ENCODE measurements around the gene PLEKHA1.

The PLEKHA1 gene

DNA sequence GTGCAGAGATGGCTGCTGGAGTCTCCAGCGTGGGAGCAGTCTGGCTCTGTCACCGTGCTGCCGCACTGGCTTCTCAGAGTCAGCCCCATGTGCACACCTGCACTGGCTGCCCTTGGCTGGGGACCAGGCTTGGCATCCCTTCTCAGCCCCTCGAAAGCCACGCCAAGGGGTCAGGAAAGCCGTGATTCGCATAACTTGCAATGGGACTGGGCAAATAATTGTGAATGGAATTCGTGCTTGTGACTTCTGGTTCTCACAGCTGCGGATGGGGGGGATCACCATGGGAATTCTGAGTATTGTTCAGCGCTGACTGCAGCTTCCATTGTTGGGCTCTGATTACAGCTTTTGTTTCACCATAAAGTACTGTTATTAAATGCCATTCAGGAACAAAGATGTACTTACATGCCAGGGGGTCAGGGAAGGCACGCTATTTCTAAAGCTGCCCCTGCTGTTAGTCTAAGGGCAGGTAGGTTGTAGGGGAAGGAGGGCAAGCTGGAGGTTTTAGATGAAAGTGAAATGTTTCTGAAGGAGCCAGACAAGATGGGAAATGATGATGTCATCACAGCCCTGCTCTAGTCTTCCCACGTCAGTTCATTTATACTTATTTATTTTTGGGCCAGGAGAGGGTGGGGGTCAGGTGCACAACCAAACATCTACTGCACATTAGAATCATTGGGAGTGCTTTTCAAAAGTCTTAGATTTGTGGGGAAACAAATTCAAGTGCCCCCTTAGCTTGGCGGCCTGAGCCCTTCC is 5.8 kb upstream of the PLEKHA1 start:
- Histone ChIP-seq H3K4me3 (ENCODE audit: low read depth in 1 of 2, low read length in 2 of 2) (no peak overlapping the region), H4K20me1 (ENCODE audit: insufficient read depth, low read length) (no peaks in the 10 kb centered on the region), H3K4me2 (ENCODE audit: insufficient read depth, low read length) (no peak overlapping the region), H3K27ac (ENCODE audit: low read length) (no peak overlapping the region), H3K9me3 (ENCODE audit: insufficient read depth, low read length, severe bottlenecking) (no peaks in the 10 kb centered on the region), H2AFZ (ENCODE audit: low read depth, low read length) (no peak overlapping the region), H3K36me3 (ENCODE audit: insufficient read depth, low read length) (no peaks in the 10 kb centered on the region), H3K79me2 (ENCODE audit: insufficient read depth, low read length) (no peaks in the 10 kb centered on the region), H3K9ac (ENCODE audit: low read depth, low read length) (no peak overlapping the region), H3K27me3 (ENCODE audit: insufficient read depth, low read length, poor library complexity) (no peaks in the 10 kb centered on the region), H3K4me1 (ENCODE audit: insufficient read depth, low read length) (peaks cover 3% of the 10 kb centered on the region)
- no peak for TF ChIP-seq EZH2 (IDR thresholded peaks at IDR 0.05; ENCODE audit: borderline replicate concordance, low read depth, low read length, severe bottlenecking)
- no peak for TF ChIP-seq CTCF (IDR thresholded peaks at IDR 0.05; ENCODE audit: borderline replicate concordance, extremely low read depth, low read length, poor library complexity, severe bottlenecking)
- ATAC-seq (ENCODE audit: insufficient read depth, low read depth), result no peak
- no peak for DNase-seq

GRCh38 chr10:122373108-122373507 is 1.4 kb upstream of the PLEKHA1 start:
- H3K36me3 ChIP-seq (ENCODE audit: insufficient read depth, low read length), result no peaks in the 10 kb centered on the region
- H3K4me1 ChIP-seq (ENCODE audit: insufficient read depth, low read length), result peaks cover 24% of the 10 kb centered on the region
- no peak overlapping the region for H2AFZ ChIP-seq (ENCODE audit: low read depth, low read length)
- no peak overlapping the region for H3K27ac ChIP-seq (ENCODE audit: low read length)
- no peaks in the 10 kb centered on the region for H3K9me3 ChIP-seq (ENCODE audit: insufficient read depth, low read length, severe bottlenecking)
- H3K79me2 ChIP-seq (ENCODE audit: insufficient read depth, low read length), result peaks cover 30% of the 10 kb centered on the region
- no peaks in the 10 kb centered on the region for H4K20me1 ChIP-seq (ENCODE audit: insufficient read depth, low read length)
- ATAC-seq (ENCODE audit: insufficient read depth, low read depth) (no peak), DNase-seq (no peak)
- H3K9ac ChIP-seq (ENCODE audit: low read depth, low read length), result no peak overlapping the region
- no peak overlapping the region for H3K4me3 ChIP-seq (ENCODE audit: low read depth in 1 of 2, low read length in 2 of 2)
- no peaks in the 10 kb centered on the region for H3K27me3 ChIP-seq (ENCODE audit: insufficient read depth, low read length, poor library complexity)
- TF ChIP-seq EZH2 (IDR thresholded peaks at IDR 0.05; ENCODE audit: borderline replicate concordance, low read depth, low read length, severe bottlenecking), result no peak
- no peak for TF ChIP-seq CTCF (IDR thresholded peaks at IDR 0.05; ENCODE audit: borderline replicate concordance, extremely low read depth, low read length, poor library complexity, severe bottlenecking)
- H3K4me2 ChIP-seq (ENCODE audit: insufficient read depth, low read length), result no peak overlapping the region

DNA sequence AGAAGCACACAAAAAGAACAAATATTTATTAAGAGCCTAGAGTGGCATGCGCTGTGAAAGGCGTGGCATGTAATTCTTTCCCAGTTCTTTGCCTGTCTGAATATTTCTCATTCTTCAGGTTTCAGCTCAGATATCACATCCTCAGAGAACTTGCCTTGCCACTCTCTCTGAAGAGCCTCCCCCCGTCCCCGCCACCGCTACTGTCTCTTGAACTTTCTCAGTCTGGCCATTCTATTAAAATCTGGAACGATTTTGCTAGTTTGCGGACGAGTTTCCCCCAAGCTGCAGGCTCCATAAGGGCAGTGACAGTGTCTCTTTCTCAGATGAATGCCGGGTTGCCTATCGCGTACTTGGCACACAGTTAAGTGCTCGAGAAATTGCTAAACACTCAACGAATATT is 787 bp upstream of the PLEKHA1 start:
- H3K27me3 ChIP-seq (ENCODE audit: insufficient read depth, low read length, poor library complexity), result no peaks in the 10 kb centered on the region
- H3K4me2 ChIP-seq (ENCODE audit: insufficient read depth, low read length), result peak overlapping the region; percentile 65
- no peak overlapping the region for H3K27ac ChIP-seq (ENCODE audit: low read length)
- no peak for DNase-seq
- H3K9me3 ChIP-seq (ENCODE audit: insufficient read depth, low read length, severe bottlenecking), result no peaks in the 10 kb centered on the region
- TF ChIP-seq CTCF (IDR thresholded peaks at IDR 0.05; ENCODE audit: borderline replicate concordance, extremely low read depth, low read length, poor library complexity, severe bottlenecking), result no peak
- TF ChIP-seq EZH2 (IDR thresholded peaks at IDR 0.05; ENCODE audit: borderline replicate concordance, low read depth, low read length, severe bottlenecking), result no peak
- no peaks in the 10 kb centered on the region for H4K20me1 ChIP-seq (ENCODE audit: insufficient read depth, low read length)
- no peak for ATAC-seq (ENCODE audit: insufficient read depth, low read depth)
- H3K4me1 ChIP-seq (ENCODE audit: insufficient read depth, low read length), result peaks cover 31% of the 10 kb centered on the region
- peak overlapping the region; percentile 24; the same call in 1 of the 2 replicates for H3K9ac ChIP-seq (ENCODE audit: low read depth, low read length)
- peaks cover 34% of the 10 kb centered on the region for H3K79me2 ChIP-seq (ENCODE audit: insufficient read depth, low read length)
- H3K36me3 ChIP-seq (ENCODE audit: insufficient read depth, low read length), result no peaks in the 10 kb centered on the region
- H2AFZ ChIP-seq (ENCODE audit: low read depth, low read length), result peak overlapping the region; percentile 65
- H3K4me3 ChIP-seq (ENCODE audit: low read depth in 1 of 2, low read length in 2 of 2), result peak overlapping the region in 1 of 2 experiments; percentile 77; a peak in 2 of 4 replicates

All from DND-41 (cell line).